TTC549 (cell line): ENCODE data around the gene TNFRSF11A.

Experiments used
- FAIRE-seq: peaks from 2 replicates; lab custom pipeline; 2012; peaks lifted over from hg19 to GRCh38; lab: Jason Lieb, UNC

TNFRSF11A gene

DNA sequence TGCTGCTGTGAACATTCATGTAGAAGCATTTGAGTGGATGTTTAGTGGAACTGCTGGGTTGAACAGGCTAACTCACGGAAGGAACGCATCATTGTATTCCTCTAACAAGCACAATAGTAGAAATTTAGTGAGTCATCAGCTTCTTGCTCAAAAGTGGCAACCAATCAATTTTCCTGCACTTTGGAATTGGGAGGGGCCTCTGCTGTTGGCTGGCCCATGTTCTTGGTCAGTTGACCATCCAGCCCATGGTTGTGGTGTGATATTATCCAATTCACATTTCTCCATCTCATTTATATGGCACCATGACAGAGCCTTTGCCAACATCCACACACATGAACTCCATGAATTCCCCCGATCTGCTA is 95.0 kb downstream of the TNFRSF11A start:
- no peak for FAIRE-seq

DNA sequence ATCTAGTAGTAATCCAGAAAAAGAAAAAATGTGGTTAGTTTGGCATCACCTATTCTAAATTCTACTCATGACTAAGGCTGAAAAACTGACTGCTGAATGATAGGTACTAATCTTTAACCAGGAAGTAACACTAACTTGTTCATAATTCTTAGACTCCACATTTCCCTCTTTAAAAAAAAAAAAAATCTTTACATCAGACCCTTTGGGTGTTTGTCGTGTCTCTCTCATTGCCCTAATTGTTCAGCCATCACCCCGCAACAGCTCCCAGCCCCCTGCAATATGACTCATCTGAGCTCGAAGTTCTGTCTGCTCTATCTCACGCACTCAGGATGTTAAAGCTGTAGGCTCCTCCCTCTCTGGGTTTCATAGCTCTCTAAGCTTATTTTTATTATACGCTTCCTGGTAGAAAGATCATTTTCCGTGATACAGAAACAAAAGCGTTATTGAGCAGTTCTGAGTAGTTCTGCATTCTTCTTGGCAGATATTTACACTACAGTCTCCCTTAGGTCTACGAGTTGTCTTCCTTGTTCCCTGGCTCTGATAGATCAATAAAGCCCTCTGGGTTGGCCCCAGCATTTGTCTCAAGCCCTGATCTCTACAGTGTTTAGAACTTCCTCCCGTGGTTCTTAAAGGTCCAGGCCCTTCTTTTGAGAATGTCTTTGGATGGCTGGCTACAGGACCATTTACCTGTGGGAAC is 95.6 kb downstream of the TNFRSF11A start:
- FAIRE-seq, result no peak

DNA sequence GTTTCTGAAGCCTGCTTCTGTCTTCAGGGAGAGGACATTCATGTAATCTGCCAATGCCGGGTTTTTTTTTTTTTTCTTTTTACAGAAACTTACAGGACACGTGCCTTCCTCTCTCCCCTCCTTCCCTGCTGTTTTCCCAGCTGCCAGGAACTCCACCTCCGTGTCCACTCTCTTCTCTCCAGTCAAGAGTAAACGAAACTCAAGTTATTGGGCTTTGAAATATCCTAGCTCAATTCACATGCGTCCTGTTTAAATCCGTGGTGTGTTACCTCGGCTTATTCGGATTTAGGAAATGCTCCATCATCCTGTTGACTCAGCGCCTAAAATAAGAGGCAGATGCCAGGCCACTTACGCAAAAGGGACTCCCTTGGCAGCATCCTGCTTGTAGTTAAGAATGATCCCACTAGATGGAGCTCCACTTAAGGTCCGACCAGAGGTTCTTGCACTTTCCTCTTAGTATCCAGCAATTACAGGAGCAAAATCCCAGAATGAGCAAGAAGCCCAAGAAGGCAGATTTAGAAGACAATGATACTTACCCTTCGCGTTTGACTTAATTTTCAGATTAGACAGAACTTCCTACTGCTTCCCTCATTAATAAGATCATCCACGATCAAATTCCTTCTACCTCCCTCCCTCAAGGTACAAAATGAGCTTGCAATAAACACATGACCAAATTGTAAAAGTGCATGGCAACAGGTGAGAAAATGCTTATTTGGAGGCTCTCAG is 100.5 kb downstream of the TNFRSF11A start:
- FAIRE-seq, result peak; percentile 43

DNA sequence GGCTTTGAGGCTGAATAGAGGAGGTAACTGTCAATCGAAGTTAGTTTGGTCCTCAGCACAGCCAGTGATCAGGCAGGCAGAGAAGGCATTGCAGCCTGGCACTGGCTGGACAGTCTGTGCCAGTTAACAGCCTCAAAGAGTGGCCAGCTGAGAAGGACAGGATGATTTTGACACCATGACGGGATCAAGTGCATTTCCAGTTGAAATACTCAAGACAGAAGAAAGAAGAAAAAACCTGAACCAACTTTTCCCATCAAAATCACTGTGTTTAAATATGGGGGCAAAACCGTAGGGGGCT is 101.0 kb downstream of the TNFRSF11A start:
- no peak for FAIRE-seq

DNA sequence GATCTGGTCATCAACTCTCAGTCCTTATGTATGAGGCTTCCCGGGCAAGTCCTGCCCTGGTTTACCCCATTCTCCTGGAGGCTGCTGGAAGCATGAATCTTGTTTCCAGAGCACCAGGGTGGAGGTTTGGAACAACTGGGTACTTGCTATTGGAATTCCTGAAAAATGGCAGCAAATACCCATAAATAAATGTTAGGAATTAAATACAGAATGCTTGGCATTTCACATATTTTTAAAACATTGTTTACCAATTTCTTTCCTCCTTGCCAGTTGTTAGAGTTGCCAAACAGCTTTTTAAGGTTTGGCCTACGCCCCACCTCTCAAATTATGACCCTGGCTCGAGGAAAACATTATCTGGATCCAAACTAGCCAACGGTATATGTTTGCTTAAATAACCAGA is 107.1 kb downstream of the TNFRSF11A start:
- FAIRE-seq, result no peak

DNA sequence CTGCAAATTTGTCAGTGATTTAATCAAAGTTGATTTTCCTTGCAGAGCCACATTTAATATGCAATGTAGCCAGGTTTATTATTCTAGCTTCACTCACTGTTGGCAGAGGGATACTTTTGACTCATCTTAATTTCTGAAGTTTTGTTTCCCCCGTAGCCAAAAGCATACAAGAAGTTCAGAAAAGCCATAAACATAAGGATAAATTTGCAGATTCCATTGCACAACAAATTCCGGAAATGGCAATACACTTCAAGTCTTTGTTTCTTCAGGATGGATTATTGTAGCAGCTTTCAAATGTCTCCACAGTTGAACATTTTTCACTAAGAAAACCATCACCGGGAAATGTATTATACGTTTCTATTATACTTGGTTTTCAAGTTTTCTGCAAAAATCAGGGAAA is 109.7 kb downstream of the TNFRSF11A start:
- FAIRE-seq, result no peak

DNA sequence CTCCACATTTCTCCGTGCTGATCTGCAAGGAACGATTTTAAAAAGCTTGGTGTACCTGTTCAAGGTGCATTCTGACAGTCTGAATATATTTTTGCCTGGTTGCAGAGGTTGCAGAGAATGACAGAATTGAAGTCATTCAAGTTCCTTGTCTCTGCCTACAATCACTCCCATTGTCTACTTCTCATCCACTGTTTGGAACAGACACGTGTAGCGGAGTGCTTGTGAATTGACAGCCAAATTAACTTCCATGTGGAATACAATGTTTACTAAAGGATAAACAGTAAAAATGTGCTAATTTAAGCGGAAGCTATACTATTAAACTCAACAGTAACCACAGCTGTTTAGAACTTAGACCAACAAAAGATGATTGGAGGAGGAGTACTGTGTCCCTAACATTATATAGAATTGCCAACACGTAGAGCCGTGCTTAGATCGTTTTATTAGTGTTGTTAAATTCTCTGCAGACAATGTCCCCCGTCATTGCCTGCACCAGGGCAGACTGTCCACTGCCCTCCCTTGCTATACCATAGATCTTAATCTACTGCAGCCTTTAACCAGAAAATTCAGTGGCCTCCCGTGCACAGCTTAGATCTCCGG is 110.4 kb downstream of the TNFRSF11A start:
- no peak for FAIRE-seq

DNA sequence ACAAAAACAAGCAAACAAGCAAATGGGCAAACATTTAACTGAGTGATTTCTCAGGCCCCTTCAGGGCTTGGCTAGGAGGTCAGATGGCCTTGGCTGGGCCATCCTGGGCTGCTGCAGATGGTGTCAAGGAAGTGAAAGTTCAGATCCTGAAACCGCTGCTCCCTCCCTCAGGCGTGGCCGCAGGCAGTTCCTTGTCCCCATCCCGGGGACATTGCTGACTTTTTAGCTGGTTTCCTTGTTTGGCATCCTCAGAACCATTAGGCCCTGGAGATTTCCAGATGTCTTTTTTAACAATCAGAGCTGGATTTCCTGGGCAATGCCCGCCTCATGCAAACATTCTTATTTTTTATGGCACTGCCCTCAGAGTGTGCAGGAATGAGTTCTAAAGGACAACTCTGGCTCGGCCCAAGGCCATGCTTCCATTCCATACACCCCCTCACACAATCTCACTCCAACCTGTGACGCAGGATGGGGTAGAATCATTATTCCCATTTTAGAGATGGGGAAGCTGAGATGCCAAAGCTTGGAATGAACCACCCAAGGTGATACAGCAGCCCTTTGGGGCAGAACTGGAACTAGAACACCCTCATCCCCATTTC is 111.6 kb downstream of the TNFRSF11A start:
- no peak for FAIRE-seq

DNA sequence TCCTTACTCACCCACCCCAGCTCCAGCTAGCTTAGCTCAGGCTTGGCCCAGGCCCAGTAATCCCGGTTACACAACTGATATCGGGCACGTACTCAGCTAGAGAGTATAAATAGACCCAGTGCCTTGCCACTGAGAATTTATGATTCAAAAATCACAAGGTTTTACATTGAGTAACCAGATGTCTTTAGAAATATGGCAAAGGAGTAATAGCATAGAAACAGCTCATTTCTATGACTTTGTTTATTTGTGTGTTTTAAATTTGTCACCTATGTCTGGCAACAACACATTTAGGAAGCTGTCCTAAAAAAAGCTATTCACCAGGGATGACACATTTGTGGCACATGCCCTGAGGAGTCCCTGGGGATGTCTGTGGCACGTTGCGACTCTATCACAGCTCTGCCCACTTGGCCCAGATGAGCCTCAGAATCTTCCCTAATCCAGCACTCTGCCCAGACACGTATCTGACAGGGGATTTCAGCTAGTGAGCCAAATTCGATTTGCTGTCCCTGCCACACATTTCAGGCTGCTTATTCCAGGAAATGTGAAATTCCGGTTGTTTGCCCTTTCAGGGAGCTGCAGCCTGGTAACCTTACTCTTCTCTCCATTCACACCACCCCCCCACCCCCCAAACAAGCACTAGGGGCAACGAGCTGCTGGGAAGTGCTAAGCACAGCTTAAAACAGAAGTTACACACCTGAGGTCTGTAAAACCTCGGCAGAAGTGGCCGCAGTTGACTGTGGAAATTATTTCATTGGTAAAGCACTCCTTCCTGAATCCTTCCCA is 112.3 kb downstream of the TNFRSF11A start:
- FAIRE-seq, result no peak

DNA sequence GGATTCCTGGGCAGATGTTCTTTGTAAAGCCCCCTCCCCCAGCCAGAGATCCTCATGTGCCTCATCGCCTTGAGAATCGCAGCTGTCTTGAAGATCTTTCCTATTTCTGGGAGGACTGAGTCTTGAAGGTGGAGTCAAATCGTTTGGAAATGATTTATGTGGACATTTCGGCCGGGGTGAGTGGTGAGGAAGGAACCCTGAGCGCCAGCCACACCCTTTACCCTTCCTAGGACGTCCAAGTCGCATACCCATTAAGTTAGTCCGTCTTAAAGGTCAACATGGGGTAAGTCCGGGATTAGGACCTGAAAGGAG is 112.9 kb downstream of the TNFRSF11A start:
- no peak for FAIRE-seq

DNA sequence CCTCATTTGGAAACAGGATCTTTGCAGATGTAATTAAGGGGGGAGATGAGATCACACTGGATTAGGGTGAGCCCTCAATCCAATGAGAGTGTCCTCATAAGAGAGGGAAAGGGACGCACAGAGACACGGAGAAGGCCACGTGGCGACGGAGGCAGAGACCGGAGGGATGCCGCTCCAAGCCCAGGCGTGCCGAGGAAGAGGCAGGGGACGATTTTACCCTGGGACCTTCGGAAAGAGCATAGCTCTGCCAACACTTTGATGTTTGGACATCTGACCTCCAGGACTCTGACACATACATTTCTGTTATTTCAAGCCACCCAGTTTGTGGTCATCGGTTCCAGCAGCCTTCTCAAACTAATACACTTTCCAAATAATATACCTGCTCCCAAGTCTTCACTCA is 113.3 kb downstream of the TNFRSF11A start:
- FAIRE-seq, result no peak

DNA sequence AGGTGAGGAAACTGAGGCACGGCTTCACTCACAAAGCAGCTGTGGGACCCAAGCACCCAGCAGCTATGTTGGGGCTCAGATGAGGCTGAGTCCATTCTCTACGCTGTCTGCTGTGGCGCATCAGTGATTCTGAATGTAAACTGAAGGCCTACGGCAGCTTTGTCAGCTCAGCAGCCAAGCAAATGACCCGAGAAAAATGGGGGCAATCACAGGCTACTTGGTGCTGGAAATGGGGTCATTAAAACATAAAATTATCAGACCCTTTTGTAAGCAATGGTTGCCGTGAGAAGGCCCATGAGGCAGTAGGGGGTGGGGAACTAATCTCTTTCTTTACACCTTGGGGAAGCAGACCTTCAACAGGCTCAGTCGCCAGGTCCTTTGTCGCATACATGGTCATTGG is 113.8 kb downstream of the TNFRSF11A start:
- FAIRE-seq, result no peak
